Calu3 (cell line): Measurements from ENCODE around the gene USP13. TPM values are rescaled to one million over a fixed set of nuclear protein-coding genes. Genes with fewer than 3 reads are reported as not detected.

ENCODE experiments used
- BruUV-seq: library from RNA; stranded (reverse); fragments of 400-500 nt; replicated peaks from 2 replicates; lab custom pipeline; 2021; lab: Mats Ljungman, UMichigan
- CTCF ChIA-PET: fragments of 300-600 bp; sonication (Branson Sonifier 250); formaldehyde crosslinking; loops from one replicate; lab custom pipeline; 2022; ENCODE audit warnings: antibody characterized with exemption; lab: Charles Lee
- DNase-seq: peaks from one replicate; pipeline ENCODE4 v3.0.0; 2022
- H3K27ac Mint-ChIP-seq: one replicate; pipeline ENCODE4 v1.8.0; 2022; ENCODE audit warnings: mixed read lengths; ENCODE audit not compliant: unreplicated experiment
- H3K27me3 Mint-ChIP-seq: one replicate; pipeline ENCODE4 v1.8.0; 2022; ENCODE audit warnings: mixed read lengths; ENCODE audit not compliant: unreplicated experiment
- H3K36me3 Mint-ChIP-seq: one replicate; pipeline ENCODE4 v1.8.0; 2022; ENCODE audit warnings: mild to moderate bottlenecking, moderate library complexity, mixed read lengths; ENCODE audit not compliant: insufficient read depth, unreplicated experiment
- H3K4me1 Mint-ChIP-seq: one replicate; pipeline ENCODE4 v1.8.0; 2022; ENCODE audit warnings: mild to moderate bottlenecking, low read depth, mixed read lengths; ENCODE audit not compliant: unreplicated experiment
- H3K4me3 Mint-ChIP-seq: one replicate; pipeline ENCODE4 v1.8.0; 2022; ENCODE audit warnings: mild to moderate bottlenecking, low read depth, moderate library complexity, mixed read lengths; ENCODE audit not compliant: unreplicated experiment
- H3K9me3 Mint-ChIP-seq: one replicate; pipeline ENCODE4 v1.8.0; 2022; ENCODE audit warnings: low read depth, mixed read lengths; ENCODE audit not compliant: unreplicated experiment
- intact Hi-C: fragments of 100-400 bp; cut with micrococcal nuclease; formaldehyde crosslinking; loops from one replicate; pipeline ENCODE4 v1.10.0; 2022; ENCODE audit not compliant: unreplicated experiment
- total RNA-seq: library from RNA; stranded (reverse); gene quantifications from 2 replicates; pipeline ENCODE4 v1.2.3, GENCODE V29; 2022
- TF ChIP-seq, protein P1 (sequence below): fragments of 200-600 bp; IDR thresholded peaks from one replicate; pipeline ENCODE4 v1.8.0; 2022; ENCODE audit warnings: antibody characterized with exemption; ENCODE audit not compliant: unreplicated experiment

USP13 gene
- total RNA-seq, 1 experiment from 2014 or later = 29.8 TPM

GRCh38 chr3:179729086-179729485 is 76.2 kb downstream of the USP13 start:
- no peak overlapping the region for H3K27ac Mint-ChIP-seq
- DNase-seq = no peak
- TF ChIP-seq, protein P1, sequence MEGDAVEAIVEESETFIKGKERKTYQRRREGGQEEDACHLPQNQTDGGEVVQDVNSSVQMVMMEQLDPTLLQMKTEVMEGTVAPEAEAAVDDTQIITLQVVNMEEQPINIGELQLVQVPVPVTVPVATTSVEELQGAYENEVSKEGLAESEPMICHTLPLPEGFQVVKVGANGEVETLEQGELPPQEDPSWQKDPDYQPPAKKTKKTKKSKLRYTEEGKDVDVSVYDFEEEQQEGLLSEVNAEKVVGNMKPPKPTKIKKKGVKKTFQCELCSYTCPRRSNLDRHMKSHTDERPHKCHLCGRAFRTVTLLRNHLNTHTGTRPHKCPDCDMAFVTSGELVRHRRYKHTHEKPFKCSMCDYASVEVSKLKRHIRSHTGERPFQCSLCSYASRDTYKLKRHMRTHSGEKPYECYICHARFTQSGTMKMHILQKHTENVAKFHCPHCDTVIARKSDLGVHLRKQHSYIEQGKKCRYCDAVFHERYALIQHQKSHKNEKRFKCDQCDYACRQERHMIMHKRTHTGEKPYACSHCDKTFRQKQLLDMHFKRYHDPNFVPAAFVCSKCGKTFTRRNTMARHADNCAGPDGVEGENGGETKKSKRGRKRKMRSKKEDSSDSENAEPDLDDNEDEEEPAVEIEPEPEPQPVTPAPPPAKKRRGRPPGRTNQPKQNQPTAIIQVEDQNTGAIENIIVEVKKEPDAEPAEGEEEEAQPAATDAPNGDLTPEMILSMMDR = no peak
- H3K9me3 Mint-ChIP-seq = no peaks in the 10 kb centered on the region
- H3K36me3 Mint-ChIP-seq = no peaks in the 10 kb centered on the region
- intact Hi-C loops = no loop called here
- no peak overlapping the region for H3K4me3 Mint-ChIP-seq
- CTCF ChIA-PET = no interaction called here
- no TSS peak for BruUV-seq
- peaks cover 17% of the 10 kb centered on the region for H3K4me1 Mint-ChIP-seq
- no peaks in the 10 kb centered on the region for H3K27me3 Mint-ChIP-seq

- peaks cover 26% of the 10 kb centered on the region for H3K4me1 Mint-ChIP-seq
- TF ChIP-seq, protein P1 = no peak
- no peaks in the 10 kb centered on the region for H3K9me3 Mint-ChIP-seq
- intact Hi-C loops = no loop called here
- H3K27me3 Mint-ChIP-seq = no peaks in the 10 kb centered on the region
- no peak overlapping the region for H3K27ac Mint-ChIP-seq
- no peak for DNase-seq
- H3K36me3 Mint-ChIP-seq = no peaks in the 10 kb centered on the region
- H3K4me3 Mint-ChIP-seq = no peak overlapping the region
- no TSS peak for BruUV-seq
- CTCF ChIA-PET = interaction anchor here (0.6 kb wide), 1 partner anchor 119 kb away, joined by 4 read pairs; no protein-coding TSS in a partner anchor
These were observed 77.1 kb downstream of the USP13 start for GRCh38 chr3:179729981-179730380.

DNA sequence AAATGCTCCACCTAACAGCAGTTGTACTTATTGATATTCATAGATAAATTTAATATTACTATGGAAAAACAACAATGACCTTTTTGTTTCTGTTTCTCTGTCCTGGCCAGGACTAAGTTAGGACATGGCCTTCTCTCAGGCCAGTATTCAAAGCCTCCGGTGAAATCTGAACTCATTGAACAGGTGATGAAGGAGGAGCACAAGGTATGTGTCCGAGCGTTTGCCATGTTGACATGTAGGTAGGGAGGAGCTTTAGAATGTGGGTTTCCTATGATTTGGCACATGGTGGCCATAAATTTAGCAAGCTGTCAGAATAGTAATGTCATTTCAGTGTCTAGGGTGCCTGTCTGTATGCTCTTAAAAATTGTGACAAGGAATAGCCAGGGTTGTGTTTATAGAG is 77.7 kb downstream of the USP13 start:
- Mint-ChIP-seq H3K4me3 (no peak overlapping the region), H3K9me3 (no peaks in the 10 kb centered on the region), H3K4me1 (peaks cover 31% of the 10 kb centered on the region), H3K36me3 (no peaks in the 10 kb centered on the region), H3K27me3 (no peaks in the 10 kb centered on the region), H3K27ac (no peak overlapping the region)
- TF ChIP-seq, protein P1 = no peak
- DNase-seq = no peak
- no TSS peak for BruUV-seq
- CTCF ChIA-PET = no interaction called here
- intact Hi-C loops = no loop called here

- H3K4me3 Mint-ChIP-seq = no peak overlapping the region
- no peaks in the 10 kb centered on the region for H3K9me3 Mint-ChIP-seq
- H3K27me3 Mint-ChIP-seq = no peaks in the 10 kb centered on the region
- TF ChIP-seq, protein P1 = no peak
- intact Hi-C loops = no loop called here
- CTCF ChIA-PET = no interaction called here
- peaks cover 35% of the 10 kb centered on the region for H3K4me1 Mint-ChIP-seq
- no TSS peak for BruUV-seq
- H3K36me3 Mint-ChIP-seq = no peaks in the 10 kb centered on the region
- no peak for DNase-seq
- no peak overlapping the region for H3K27ac Mint-ChIP-seq
These were observed 78.7 kb downstream of the USP13 start for GRCh38 chr3:179731544-179731943.
